T47D (cell line): ENCODE data around the gene AQP2.

Source experiments
- DNase-seq, 2 experiments: peaks; one replicate each; pipeline versions ENCODE4 v3.0.0 to v3.0.0-alpha.2; 2011 to 2012; ENCODE audit warnings: low read depth in 1 of 2, low spot score in 1 of 2
- JUND ChIP-seq: IDR thresholded peaks from 2 replicates; pipeline ENCODE4 v1.6.1; 2012; ENCODE audit warnings: low read depth
- in situ Hi-C: cut with HindIII; loops from 2 replicates; pipeline ENCODE4 v1.10.0; 2016; ENCODE audit warnings: low sequenced_read_pairs, low pct_unique_long_range_greater_than_20kb

AQP2 gene

GRCh38 chr12:49910331-49911212 is 40.0 kb upstream of the AQP2 start:
- in situ Hi-C loops: no loop called here
- no peak for DNase-seq
- TF ChIP-seq JUND: no peak

DNA sequence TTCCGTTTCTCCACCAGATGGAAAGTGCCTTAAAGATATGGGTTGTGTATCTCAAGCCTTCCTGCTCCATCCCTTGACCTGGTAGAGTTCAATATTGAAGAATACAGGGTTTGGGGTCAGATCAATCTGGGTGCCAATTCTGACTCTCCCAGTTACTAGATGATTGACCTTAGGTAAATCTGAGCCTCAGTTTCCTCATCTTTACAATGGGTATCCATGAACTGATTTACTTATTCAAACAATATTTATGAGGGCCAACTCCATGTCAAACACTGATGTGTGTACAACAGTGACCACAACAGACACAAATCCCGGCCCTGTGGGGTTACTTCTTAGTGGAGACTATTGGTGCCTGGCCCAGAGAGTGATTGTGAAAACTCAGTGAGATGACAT is 39.3 kb upstream of the AQP2 start:
- DNase-seq: no peak
- TF ChIP-seq JUND: no peak
- in situ Hi-C loops: no loop called here

- no peak for DNase-seq
- TF ChIP-seq JUND: no peak
- in situ Hi-C loops: no loop called here
These were observed 37.9 kb upstream of the AQP2 start for GRCh38 chr12:49912345-49913255.

GRCh38 chr12:49916129-49916919 is 34.2 kb upstream of the AQP2 start:
- in situ Hi-C loops: no loop called here
- no peak for DNase-seq
- TF ChIP-seq JUND: no peak

DNA sequence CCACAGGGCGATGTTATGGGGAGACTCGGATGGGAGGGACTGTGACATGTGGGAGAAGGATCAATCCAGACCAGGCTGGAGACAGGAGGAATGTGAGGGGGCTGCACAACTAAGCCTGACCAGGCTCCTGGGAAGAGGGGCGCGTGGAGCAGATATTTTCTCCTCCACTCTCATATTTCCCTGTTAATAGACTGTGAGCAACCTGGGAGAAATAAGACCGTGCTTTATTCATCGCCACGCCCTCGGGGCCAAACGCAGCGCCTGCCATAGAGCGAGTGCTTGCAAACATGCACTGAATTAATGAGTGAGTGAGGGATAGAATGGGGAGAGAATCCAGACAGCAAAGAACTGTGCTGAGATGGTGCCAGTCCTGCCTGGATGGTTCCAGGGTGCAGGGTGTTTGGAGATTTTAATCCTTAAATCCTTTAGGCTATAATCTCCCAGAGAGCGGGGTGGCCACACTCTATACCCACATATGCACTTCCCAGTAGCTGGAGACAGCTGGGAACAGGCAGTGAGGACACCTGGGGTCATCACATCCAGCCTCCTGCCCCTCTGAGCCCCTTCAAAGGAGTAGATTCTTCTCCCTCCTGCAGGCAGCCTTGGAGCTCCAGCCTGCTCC is 33.3 kb upstream of the AQP2 start:
- no peak for TF ChIP-seq JUND
- in situ Hi-C loops: no loop called here
- no peak for DNase-seq

- in situ Hi-C loops: no loop called here
- no peak for DNase-seq
- TF ChIP-seq JUND: no peak
These were observed 32.8 kb upstream of the AQP2 start for GRCh38 chr12:49917788-49918173.

GRCh38 chr12:49920241-49920914 is 30.2 kb upstream of the AQP2 start:
- in situ Hi-C loops: no loop called here
- DNase-seq: no peak
- TF ChIP-seq JUND: no peak

DNA sequence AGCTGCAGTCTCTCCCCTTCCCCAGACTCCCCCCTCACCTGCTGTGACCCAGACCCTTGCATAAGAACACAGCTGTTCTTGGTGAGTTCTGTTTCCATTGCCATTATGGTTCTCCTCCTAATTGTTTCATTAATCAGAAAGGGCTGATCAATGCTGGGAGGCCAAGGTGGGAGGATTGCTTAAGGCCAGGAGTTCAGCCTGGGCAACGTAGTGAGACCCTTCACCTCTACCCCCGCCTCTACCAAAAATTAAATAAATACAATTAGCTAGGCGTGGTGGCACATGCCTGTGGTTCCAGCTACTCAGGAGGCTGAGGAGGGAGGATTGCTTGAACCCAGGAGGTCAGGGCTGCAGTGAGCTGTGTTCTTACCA is 29.6 kb upstream of the AQP2 start:
- DNase-seq: no peak
- in situ Hi-C loops: no loop called here
- TF ChIP-seq JUND: no peak

GRCh38 chr12:49921299-49921698 is 29.2 kb upstream of the AQP2 start:
- in situ Hi-C loops: no loop called here
- no peak for DNase-seq
- no peak for TF ChIP-seq JUND

- TF ChIP-seq JUND: no peak
- no peak for DNase-seq
- in situ Hi-C loops: no loop called here
These were observed 28.6 kb upstream of the AQP2 start for GRCh38 chr12:49921936-49922335.

- no peak for TF ChIP-seq JUND
- no peak for DNase-seq
- in situ Hi-C loops: no loop called here
These were observed 28.0 kb upstream of the AQP2 start for GRCh38 chr12:49922349-49923034.
